CD4-positive, alpha-beta memory T cell (primary cell): ENCODE results near the gene CHRDL2. TPM values are rescaled to one million over a fixed set of nuclear protein-coding genes. Genes with fewer than 3 reads are reported as not detected.

Source experiments
- CTCF ChIA-PET: fragments of 350-600 bp; sonication (Branson Sonifier 250); formaldehyde crosslinking; loops from one replicate; lab custom pipeline; 2021; ENCODE audit warnings: inconsistent platforms; ENCODE audit not compliant: partially characterized antibody; lab: Charles Lee
- POLR2A ChIA-PET: fragments of 350-600 bp; sonication (Branson Sonifier 250); formaldehyde crosslinking; loops from one replicate; lab custom pipeline; 2021; ENCODE audit not compliant: partially characterized antibody; lab: Charles Lee
- DNase-seq, 5 donors: peaks; one replicate each; pipeline versions ENCODE4 v3.0.0 to v3.0.0-alpha.2; 2020 to 2022; ENCODE audit warnings: mixed read lengths in 1 of 5
- H3K27ac ChIP-seq: one replicate; pipeline ENCODE4 v1.7.0; 2013; ENCODE audit warnings: low read depth, low read length
- H3K27me3 ChIP-seq: 2 replicates; pipeline ENCODE4 v1.7.0; 2013; ENCODE audit warnings: mild to moderate bottlenecking, low read length, moderate library complexity; ENCODE audit not compliant: insufficient read depth
- H3K36me3 ChIP-seq: 2 replicates; pipeline ENCODE4 v1.7.0; 2013; ENCODE audit warnings: mild to moderate bottlenecking, low read length, moderate library complexity; ENCODE audit not compliant: insufficient read depth
- H3K4me1 ChIP-seq: 2 replicates; pipeline ENCODE4 v1.7.0; 2013; ENCODE audit warnings: mild to moderate bottlenecking, low read length, moderate library complexity; ENCODE audit not compliant: insufficient read depth
- H3K4me3 ChIP-seq, 2 donors: one replicate each; pipeline ENCODE4 v1.7.0; 2013; ENCODE audit warnings: low read length in 2 of 2, mild to moderate bottlenecking in 1 of 2
- H3K9me3 ChIP-seq, 2 donors: one replicate each; pipeline ENCODE4 v1.7.0; 2013; ENCODE audit warnings: low read length in 2 of 2, control low read depth in 1 of 2; ENCODE audit not compliant: control insufficient read depth in 1 of 2
- H3K27ac Mint-ChIP-seq, 7 donors: one replicate each; pipeline ENCODE4 v1.8.0; 2020 to 2021; ENCODE audit warnings: mixed read lengths in 7 of 7, mild to moderate bottlenecking in 6 of 7, inconsistent platforms in 3 of 7, moderate library complexity in 3 of 7
- H3K27me3 Mint-ChIP-seq, 2 donors: one replicate each; pipeline ENCODE4 v1.8.0; 2020 to 2021; ENCODE audit warnings: mixed read lengths in 2 of 2
- H3K36me3 Mint-ChIP-seq, 2 donors: one replicate each; pipeline ENCODE4 v1.8.0; 2020 to 2021; ENCODE audit warnings: mixed read lengths in 2 of 2, inconsistent platforms in 1 of 2, mild to moderate bottlenecking in 1 of 2
- H3K4me1 Mint-ChIP-seq, 4 donors: one replicate each; pipeline ENCODE4 v1.8.0; 2020 to 2021; ENCODE audit warnings: mixed read lengths in 4 of 4, mild to moderate bottlenecking in 1 of 4
- H3K4me3 Mint-ChIP-seq, 8 donors: one replicate each; pipeline ENCODE4 v1.8.0; 2020 to 2021; ENCODE audit warnings: mixed read lengths in 8 of 8, mild to moderate bottlenecking in 7 of 8, moderate library complexity in 6 of 8, inconsistent platforms in 3 of 8
- H3K9me3 Mint-ChIP-seq, 8 donors: one replicate each; pipeline ENCODE4 v1.8.0; 2020 to 2021; ENCODE audit warnings: mixed read lengths in 8 of 8, mild to moderate bottlenecking in 5 of 8, inconsistent platforms in 3 of 8, moderate library complexity in 1 of 8
- intact Hi-C: fragments of 100-400 bp; cut with micrococcal nuclease; formaldehyde crosslinking; loops from one replicate; pipeline ENCODE4 v1.15.1; 2023
- polyA plus RNA-seq, 2 donors: library from polyadenylated mRNA; unstranded; fragments of 300-500 nt; fragmentation: Illumina TruSeq; gene quantifications; one replicate each; pipeline ENCODE4 v1.2.3, GENCODE V29; 2021
- total RNA-seq, 2 experiments: library from RNA; stranded (reverse); gene quantifications; one replicate each; pipeline ENCODE4 v1.2.3, GENCODE V29; 2021

CHRDL2 gene
- total and polyA plus RNA-seq, 4 experiments from 2014 or later: not detected

DNA sequence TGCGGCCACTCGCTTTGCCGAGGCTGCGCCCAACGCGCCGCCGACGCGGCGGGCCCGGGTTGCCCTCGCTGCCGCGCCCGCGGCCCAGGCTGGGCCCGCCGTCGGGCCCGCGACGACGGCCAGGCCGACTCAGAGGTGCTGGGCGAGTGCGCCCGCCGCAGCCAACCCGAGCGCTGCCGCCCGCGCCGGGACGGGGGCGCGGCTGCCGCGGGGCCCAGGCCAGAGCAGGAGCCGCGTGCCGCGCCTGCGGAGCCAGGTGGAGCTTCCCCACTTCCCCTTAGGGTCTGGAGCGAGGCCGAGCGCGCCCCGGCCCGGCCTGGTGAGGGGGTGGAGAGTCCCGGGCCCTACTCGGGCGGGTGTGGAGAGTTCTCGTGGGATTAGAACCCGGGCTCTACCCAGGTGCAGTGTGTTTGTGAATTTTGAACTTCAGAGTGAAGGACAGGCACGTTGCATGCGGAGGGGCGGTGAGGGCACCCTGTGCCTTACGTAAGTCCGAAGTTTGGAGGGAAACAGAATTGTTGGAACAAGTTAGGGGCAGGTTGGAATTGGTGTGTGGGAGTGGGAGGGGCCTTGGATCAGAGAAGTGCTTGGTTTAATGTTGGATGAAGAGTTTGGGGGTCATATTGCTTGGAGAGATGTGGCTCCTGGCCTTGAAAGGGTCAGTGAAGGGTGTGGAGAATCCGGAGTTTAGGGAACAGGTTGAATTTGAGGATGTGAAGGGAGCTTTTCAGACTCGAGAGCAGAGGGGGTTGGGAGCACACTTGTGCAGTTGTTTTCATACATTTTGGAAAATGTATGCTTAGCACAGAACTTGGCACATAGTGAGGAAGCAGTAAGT is 18.1 kb upstream of the CHRDL2 start:
- peak; percentile 40 to 60 (median 48) for DNase-seq
- POLR2A ChIA-PET: interaction anchor here (0.6 to 2.2 kb wide), 6 partner anchors 9 to 970 kb away, joined by 3 to 8 read pairs (median 3); partner anchors contain the start of genes SPCS2 and XRRA1
- CTCF ChIA-PET: interaction anchor here (2.5 kb wide), 1 partner anchor 10 kb away, joined by 13 read pairs; no protein-coding TSS in a partner anchor
- peak overlapping the region; percentile 63 to 73 for H3K4me3 ChIP-seq
- no peaks in the 10 kb centered on the region for H3K36me3 ChIP-seq
- intact Hi-C loops: loop anchor here (1.0 kb wide), 1 partner anchor 200 kb away; the partner anchor contains the start of genes SPCS2 and XRRA1
- H3K27me3 ChIP-seq: no peaks in the 10 kb centered on the region
- Mint-ChIP-seq H3K4me1 (peaks cover 34 to 60% (median 44%) of the 10 kb centered on the region in 4 donors), H3K4me3 (peak overlapping the region; percentile 86 to 94 (median 90)), H3K27ac (peak overlapping the region; percentile 80 to 98 (median 90)), H3K27me3 (no peaks in the 10 kb centered on the region), H3K9me3 (no peaks in the 10 kb centered on the region), H3K36me3 (peaks cover 0 to 9% of the 10 kb centered on the region in 2 donors)
- no peaks in the 10 kb centered on the region for H3K9me3 ChIP-seq
- H3K27ac ChIP-seq: peak overlapping the region; percentile 72
- H3K4me1 ChIP-seq: peaks cover 47% of the 10 kb centered on the region

DNA sequence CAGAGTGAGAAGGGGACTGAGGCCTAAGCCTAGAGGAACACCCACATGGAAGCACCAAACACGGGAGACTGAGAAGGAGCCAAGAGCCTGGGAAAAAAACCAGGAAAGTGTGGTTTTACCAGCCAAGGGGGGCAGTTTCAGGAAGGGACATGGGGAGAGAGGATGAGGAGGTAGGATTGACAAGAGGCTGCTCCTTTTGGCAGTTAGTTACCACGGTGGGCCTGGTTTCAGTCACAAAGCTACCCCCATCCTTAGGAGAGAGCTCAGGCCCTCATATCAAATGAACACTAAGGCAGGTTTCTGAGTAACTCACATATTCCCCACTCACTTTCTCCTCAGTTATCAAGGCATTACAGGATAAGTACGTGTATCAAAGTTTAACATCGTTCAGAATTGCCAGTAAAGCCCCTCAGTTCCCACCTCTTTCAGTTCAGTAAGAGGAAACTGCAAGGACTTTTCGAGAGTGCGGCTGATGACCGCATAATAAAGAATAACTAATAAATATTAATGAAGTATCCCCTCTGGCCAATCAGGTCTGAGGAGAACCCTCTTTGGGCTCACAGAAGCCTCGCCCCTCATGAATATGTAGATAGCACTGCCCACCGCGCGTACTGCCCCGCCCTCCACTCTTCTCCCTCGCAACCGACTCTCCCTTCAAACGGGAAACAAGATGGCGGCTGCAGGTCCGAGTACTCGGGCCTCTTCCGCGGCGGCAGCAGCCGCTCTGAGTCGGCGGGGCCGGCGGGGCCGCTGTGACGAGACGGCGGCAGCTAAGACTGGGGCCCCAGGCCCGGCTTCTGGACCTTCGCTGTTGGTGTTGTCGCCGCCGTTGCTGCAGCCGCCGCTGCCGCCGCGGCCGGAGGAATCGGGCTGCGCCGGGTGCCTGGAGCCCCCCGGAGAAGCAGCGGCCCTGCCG is 17.2 kb upstream of the CHRDL2 start, which contains the start of gene RNF169:
Gene RNF169 (plus strand): TSS at position 639 of the 916 bp plus-strand sequence. CDS start 32 bp downstream, at position 671.
- H3K27ac Mint-ChIP-seq: peak within 1 kb of the TSS; percentile 84 to 98 (median 94)
- no peaks in the 10 kb centered on the region for H3K27me3 ChIP-seq
- intact Hi-C loops: loop anchor here (1.0 kb wide), 4 partner anchors 9 to 350 kb away; partner anchors contain the start of genes LIPT2, PGM2L1, SPCS2 and XRRA1

DNA sequence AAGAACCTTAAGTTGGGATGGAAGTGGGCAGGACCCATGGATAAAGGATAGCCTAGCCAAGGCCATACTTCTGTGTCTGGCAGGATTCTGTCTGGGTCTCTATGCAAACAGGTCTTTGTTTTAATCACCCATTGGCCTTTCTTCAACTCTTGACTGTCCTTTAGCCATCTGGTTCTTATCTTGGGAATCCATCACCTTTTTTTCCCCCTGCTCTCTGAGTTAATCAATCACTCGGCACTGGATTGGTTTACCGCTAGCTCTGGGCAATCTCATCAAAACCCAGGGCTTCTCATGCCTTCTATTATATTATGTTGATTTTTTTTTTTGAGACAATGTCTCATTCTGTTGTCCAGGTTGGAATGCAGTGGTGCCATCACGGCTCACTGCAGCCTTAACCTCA is 15.6 kb upstream of the CHRDL2 start:
- Mint-ChIP-seq H3K27ac (peak overlapping the region in 3 of 7 donors; percentile 47 to 59 (median 57)), H3K36me3 (peaks cover 0 to 9% of the 10 kb centered on the region in 2 donors)
- POLR2A ChIA-PET: no interaction called here

More for the DNA sequence above, 17.2 kb upstream of the CHRDL2 start, which contains the start of gene RNF169:
- Histone ChIP-seq H3K4me3 (peak within 1 kb of the TSS; percentile 63 to 73), H3K4me1 (peaks cover 38% of the 10 kb centered on the region), H3K9me3 (no peaks in the 10 kb centered on the region), H3K36me3 (no peaks in the 10 kb centered on the region), H3K27ac (peak within 1 kb of the TSS; percentile 72)
- Mint-ChIP-seq H3K4me1 (peaks cover 29 to 59% (median 38%) of the 10 kb centered on the region in 4 donors), H3K4me3 (peak within 1 kb of the TSS; percentile 89 to 97 (median 92)), H3K9me3 (no peaks in the 10 kb centered on the region), H3K27me3 (no peaks in the 10 kb centered on the region), H3K36me3 (peaks cover 0 to 9% of the 10 kb centered on the region in 2 donors)
- peak; percentile 88 to 95 (median 89) for DNase-seq
- POLR2A ChIA-PET: interaction anchor here (0.6 to 2.2 kb wide), 5 partner anchors 9 to 969 kb away, joined by 3 to 8 read pairs (median 4); partner anchors contain the start of genes SPCS2 and XRRA1
- CTCF ChIA-PET: interaction anchor here (1.4 to 2.5 kb wide), 2 partner anchors 9 to 23 kb away, joined by 7 to 13 read pairs; no protein-coding TSS in a partner anchor

DNA sequence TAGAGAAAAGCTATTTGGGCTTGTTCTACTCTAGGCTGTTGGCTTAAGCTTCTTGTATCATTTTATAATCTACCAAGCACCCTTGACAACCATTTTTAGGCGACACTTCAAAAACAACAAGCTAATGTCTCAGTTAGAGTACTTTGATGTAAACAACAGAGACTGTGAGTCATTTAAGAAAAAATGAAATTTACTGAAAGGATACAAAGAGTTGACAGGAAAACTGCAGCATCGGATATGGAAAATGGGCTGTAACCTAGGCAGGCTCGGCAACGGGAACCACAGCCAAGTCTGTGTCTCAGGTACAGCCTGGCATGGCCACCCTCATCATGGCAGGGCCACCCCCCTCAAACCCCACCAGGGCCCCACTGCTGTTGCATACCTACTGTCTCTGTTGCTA is 13.1 kb upstream of the CHRDL2 start:
- Histone ChIP-seq H3K27me3 (no peaks in the 10 kb centered on the region), H3K9me3 (no peaks in the 10 kb centered on the region), H3K4me3 (no peak overlapping the region), H3K4me1 (peaks cover 19% of the 10 kb centered on the region), H3K27ac (no peak overlapping the region), H3K36me3 (no peaks in the 10 kb centered on the region)
- intact Hi-C loops: no loop called here
- peak overlapping the region in 1 of 7 donors; percentile 75 for H3K27ac Mint-ChIP-seq
- no peak for DNase-seq
- H3K4me3 Mint-ChIP-seq: no peak overlapping the region
- no peaks in the 10 kb centered on the region for H3K9me3 Mint-ChIP-seq
- peaks cover 0 to 3% of the 10 kb centered on the region in 2 donors for H3K36me3 Mint-ChIP-seq
- CTCF ChIA-PET: interaction anchor here (0.9 to 1.4 kb wide), 3 partner anchors 12 to 18 kb away, joined by 4 read pairs; no protein-coding TSS in a partner anchor
- H3K4me1 Mint-ChIP-seq: peaks cover 14 to 35% (median 23%) of the 10 kb centered on the region in 4 donors
- POLR2A ChIA-PET: no interaction called here
- H3K27me3 Mint-ChIP-seq: peaks cover 0 to 2% of the 10 kb centered on the region in 2 donors

More for the DNA sequence above, 15.6 kb upstream of the CHRDL2 start:
- H3K36me3 ChIP-seq: no peaks in the 10 kb centered on the region
- H3K4me3 ChIP-seq: no peak overlapping the region
- DNase-seq: no peak
- no peaks in the 10 kb centered on the region for H3K27me3 ChIP-seq
- Mint-ChIP-seq H3K4me1 (peaks cover 27 to 53% (median 33%) of the 10 kb centered on the region in 4 donors), H3K4me3 (peak overlapping the region in 1 of 8 donors; percentile 7), H3K27me3 (no peaks in the 10 kb centered on the region), H3K9me3 (no peaks in the 10 kb centered on the region)
- intact Hi-C loops: no loop called here
- CTCF ChIA-PET: interaction anchor here (2.5 kb wide), 1 partner anchor 8 kb away, joined by 13 read pairs; no protein-coding TSS in a partner anchor
- no peaks in the 10 kb centered on the region for H3K9me3 ChIP-seq
- peaks cover 35% of the 10 kb centered on the region for H3K4me1 ChIP-seq
- no peak overlapping the region for H3K27ac ChIP-seq

DNA sequence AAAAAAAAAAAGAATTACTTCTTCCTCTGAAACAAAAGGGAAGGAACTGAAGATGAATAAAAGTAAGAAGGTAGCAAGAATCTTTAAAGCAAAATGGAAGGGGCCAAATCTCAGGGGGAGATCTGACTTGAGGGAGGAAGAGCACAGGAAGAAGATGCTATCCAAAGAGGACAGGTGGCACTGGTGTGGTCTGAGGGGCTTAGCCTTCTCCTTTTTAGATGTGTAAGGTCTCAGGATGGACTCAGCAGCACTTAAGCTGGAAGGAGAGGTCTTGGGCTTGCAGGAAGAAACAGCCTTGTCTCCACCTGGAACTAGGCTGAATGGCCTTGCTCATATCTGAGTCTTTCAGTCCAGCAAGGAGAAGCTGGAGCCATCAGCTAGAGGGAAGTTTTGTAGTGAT is 12.4 kb upstream of the CHRDL2 start:
- Histone ChIP-seq H3K4me1 (peaks cover 18% of the 10 kb centered on the region), H3K27ac (no peak overlapping the region), H3K27me3 (no peaks in the 10 kb centered on the region), H3K36me3 (no peaks in the 10 kb centered on the region), H3K9me3 (no peaks in the 10 kb centered on the region), H3K4me3 (no peak overlapping the region)
- Mint-ChIP-seq H3K27me3 (peaks cover 0 to 2% of the 10 kb centered on the region in 2 donors), H3K4me1 (peaks cover 14 to 32% (median 22%) of the 10 kb centered on the region in 4 donors), H3K9me3 (no peaks in the 10 kb centered on the region), H3K27ac (peak overlapping the region in 3 of 7 donors; percentile 17 to 55 (median 27)), H3K36me3 (peaks cover 0 to 1% of the 10 kb centered on the region in 2 donors), H3K4me3 (peak overlapping the region in 1 of 8 donors; percentile 26)
- no peak for DNase-seq
- intact Hi-C loops: no loop called here
- ChIA-PET CTCF (interaction anchor here (0.9 to 1.4 kb wide), 3 partner anchors 12 to 18 kb away, joined by 4 read pairs; no protein-coding TSS in a partner anchor), POLR2A (no interaction called here)

DNA sequence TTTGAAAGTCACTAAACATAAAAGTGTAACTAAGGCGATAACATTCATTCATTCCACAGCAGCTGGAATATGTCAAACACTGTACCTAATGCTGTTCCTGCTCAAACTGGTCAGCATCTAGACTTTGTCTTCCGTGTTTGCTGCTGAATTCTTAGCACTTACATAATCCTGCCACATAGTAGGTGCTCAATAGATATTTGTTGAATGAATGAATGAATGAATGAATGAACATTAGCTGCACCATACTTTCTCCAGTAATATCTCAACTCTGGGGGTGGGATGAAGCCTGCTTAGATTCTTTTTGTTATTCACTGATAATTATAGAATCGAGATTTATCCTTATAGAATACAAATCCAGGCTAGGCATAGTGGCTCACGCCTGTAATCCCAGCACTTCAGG is 10.8 kb upstream of the CHRDL2 start:
- no peak for DNase-seq
- no peaks in the 10 kb centered on the region for H3K9me3 Mint-ChIP-seq
- H3K4me3 Mint-ChIP-seq: no peak overlapping the region
- no peaks in the 10 kb centered on the region for H3K36me3 Mint-ChIP-seq
- H3K27me3 ChIP-seq: no peaks in the 10 kb centered on the region
- no peak overlapping the region for H3K4me3 ChIP-seq
- no peak overlapping the region for H3K27ac ChIP-seq
- H3K36me3 ChIP-seq: no peaks in the 10 kb centered on the region
- ChIA-PET CTCF (interaction anchor here (0.7 to 4.9 kb wide), 3 partner anchors 15 to 1451 kb away, joined by 3 to 66 read pairs (median 21); no protein-coding TSS in a partner anchor), POLR2A (no interaction called here)
- no peaks in the 10 kb centered on the region for H3K9me3 ChIP-seq
- H3K4me1 ChIP-seq: peaks cover 5% of the 10 kb centered on the region
- intact Hi-C loops: no loop called here
- H3K27ac Mint-ChIP-seq: no peak overlapping the region
- H3K27me3 Mint-ChIP-seq: peaks cover 3 to 8% of the 10 kb centered on the region in 2 donors
- peaks cover 2 to 16% (median 8%) of the 10 kb centered on the region in 4 donors for H3K4me1 Mint-ChIP-seq
